HepG2 (cell line): ENCODE measurements around the gene GALNT9.

ENCODE experiments used
- CREM ChIP-seq, 2 experiments: sonication (generic) in 1 of 2; formaldehyde crosslinking in 1 of 2; IDR thresholded peaks; 2 replicates each; pipeline versions ENCODE4 v1.4.0 to v1.6.1; 2016 to 2020; ENCODE audit warnings: antibody characterized with exemption in 1 of 2, mild to moderate bottlenecking in 1 of 2, missing genetic modification reagents in 1 of 2
- EED ChIP-seq: sonication (generic); formaldehyde crosslinking; IDR thresholded peaks from 2 replicates; pipeline ENCODE4 v1.5.0; 2020; ENCODE audit warnings: mild to moderate bottlenecking, missing genetic modification reagents
- ELF1 ChIP-seq: sonication (generic); formaldehyde crosslinking; IDR thresholded peaks from 2 replicates; pipeline ENCODE4 v1.4.0; 2020; ENCODE audit warnings: missing genetic modification reagents
- KAT8 ChIP-seq: IDR thresholded peaks from 2 replicates; pipeline ENCODE4 v1.6.1; 2016; ENCODE audit warnings: missing genetic modification reagents, missing compliant biosample characterization
- RXRA ChIP-seq: sonication (generic); formaldehyde crosslinking; IDR thresholded peaks from 2 replicates; pipeline ENCODE4 v1.5.1; 2020; ENCODE audit warnings: missing genetic modification reagents
- TCF7 ChIP-seq: sonication (generic); IDR thresholded peaks from 2 replicates; pipeline ENCODE4 v1.6.1; 2016; ENCODE audit warnings: antibody characterized with exemption, low read depth
- ZNF274 ChIP-seq: sonication (generic); formaldehyde crosslinking; IDR thresholded peaks from 2 replicates; pipeline ENCODE4 v1.5.1; 2020; ENCODE audit warnings: mild to moderate bottlenecking, missing genetic modification reagents
- TF ChIP-seq, protein P1 (sequence below): sonication (generic); formaldehyde crosslinking; IDR thresholded peaks from 2 replicates; pipeline ENCODE4 v1.5.1; 2020; ENCODE audit warnings: missing genetic modification reagents, mild to moderate bottlenecking, borderline replicate concordance
- TF ChIP-seq, protein P2 (sequence below): sonication (generic); formaldehyde crosslinking; IDR thresholded peaks from 2 replicates; pipeline ENCODE4 v1.4.0; 2020; ENCODE audit warnings: missing genetic modification reagents
- TF ChIP-seq, protein P3 (sequence below): sonication (generic); formaldehyde crosslinking; IDR thresholded peaks from 2 replicates; pipeline ENCODE4 v1.5.1; 2020; ENCODE audit warnings: mild to moderate bottlenecking, missing genetic modification reagents, borderline replicate concordance

DNA sequence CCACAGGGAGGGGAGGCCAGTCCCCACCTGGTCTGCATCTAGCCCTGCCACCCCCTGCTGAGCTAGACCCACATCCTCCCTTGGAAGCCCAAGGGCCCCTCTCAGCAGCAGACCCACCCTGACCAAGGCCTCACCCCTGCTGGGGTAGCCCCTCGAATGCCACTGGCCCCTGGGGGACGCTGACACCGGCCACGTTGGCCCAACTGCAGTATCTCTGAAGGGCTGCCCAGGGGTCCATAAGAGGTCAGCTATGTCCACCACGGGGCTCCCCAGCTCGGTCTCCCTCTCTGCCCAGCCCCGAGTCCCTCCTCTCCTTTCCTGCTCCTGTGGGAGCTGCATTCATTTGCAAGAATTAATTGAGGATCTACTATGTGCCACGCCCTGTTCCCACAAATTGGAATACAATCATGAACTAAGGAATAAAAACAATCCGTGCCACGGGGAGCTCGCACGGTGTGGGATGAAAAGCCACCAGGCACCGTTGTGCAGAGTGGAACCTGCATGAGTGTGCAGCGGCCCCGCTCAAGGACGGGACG is 71.4 kb downstream of the GALNT9 start:
- no peak for TF ChIP-seq ELF1 (CRISPR knock-in tag)
- TF ChIP-seq, protein P1, sequence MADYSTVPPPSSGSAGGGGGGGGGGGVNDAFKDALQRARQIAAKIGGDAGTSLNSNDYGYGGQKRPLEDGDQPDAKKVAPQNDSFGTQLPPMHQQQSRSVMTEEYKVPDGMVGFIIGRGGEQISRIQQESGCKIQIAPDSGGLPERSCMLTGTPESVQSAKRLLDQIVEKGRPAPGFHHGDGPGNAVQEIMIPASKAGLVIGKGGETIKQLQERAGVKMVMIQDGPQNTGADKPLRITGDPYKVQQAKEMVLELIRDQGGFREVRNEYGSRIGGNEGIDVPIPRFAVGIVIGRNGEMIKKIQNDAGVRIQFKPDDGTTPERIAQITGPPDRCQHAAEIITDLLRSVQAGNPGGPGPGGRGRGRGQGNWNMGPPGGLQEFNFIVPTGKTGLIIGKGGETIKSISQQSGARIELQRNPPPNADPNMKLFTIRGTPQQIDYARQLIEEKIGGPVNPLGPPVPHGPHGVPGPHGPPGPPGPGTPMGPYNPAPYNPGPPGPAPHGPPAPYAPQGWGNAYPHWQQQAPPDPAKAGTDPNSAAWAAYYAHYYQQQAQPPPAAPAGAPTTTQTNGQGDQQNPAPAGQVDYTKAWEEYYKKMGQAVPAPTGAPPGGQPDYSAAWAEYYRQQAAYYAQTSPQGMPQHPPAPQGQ (CRISPR knock-in tag) = no peak
- TF ChIP-seq ZNF274 (CRISPR knock-in tag) = no peak
- TF ChIP-seq, protein P2, sequence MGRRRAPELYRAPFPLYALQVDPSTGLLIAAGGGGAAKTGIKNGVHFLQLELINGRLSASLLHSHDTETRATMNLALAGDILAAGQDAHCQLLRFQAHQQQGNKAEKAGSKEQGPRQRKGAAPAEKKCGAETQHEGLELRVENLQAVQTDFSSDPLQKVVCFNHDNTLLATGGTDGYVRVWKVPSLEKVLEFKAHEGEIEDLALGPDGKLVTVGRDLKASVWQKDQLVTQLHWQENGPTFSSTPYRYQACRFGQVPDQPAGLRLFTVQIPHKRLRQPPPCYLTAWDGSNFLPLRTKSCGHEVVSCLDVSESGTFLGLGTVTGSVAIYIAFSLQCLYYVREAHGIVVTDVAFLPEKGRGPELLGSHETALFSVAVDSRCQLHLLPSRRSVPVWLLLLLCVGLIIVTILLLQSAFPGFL (CRISPR knock-in tag) = no peak
- no peak for TF ChIP-seq KAT8 (CRISPR knock-in tag)
- TF ChIP-seq TCF7 = no peak
- no peak for TF ChIP-seq CREM (IDR thresholded peaks at IDR 0.05)
- TF ChIP-seq CREM (CRISPR knock-in tag; IDR thresholded peaks at IDR 0.05) = no peak
- TF ChIP-seq, protein P3, sequence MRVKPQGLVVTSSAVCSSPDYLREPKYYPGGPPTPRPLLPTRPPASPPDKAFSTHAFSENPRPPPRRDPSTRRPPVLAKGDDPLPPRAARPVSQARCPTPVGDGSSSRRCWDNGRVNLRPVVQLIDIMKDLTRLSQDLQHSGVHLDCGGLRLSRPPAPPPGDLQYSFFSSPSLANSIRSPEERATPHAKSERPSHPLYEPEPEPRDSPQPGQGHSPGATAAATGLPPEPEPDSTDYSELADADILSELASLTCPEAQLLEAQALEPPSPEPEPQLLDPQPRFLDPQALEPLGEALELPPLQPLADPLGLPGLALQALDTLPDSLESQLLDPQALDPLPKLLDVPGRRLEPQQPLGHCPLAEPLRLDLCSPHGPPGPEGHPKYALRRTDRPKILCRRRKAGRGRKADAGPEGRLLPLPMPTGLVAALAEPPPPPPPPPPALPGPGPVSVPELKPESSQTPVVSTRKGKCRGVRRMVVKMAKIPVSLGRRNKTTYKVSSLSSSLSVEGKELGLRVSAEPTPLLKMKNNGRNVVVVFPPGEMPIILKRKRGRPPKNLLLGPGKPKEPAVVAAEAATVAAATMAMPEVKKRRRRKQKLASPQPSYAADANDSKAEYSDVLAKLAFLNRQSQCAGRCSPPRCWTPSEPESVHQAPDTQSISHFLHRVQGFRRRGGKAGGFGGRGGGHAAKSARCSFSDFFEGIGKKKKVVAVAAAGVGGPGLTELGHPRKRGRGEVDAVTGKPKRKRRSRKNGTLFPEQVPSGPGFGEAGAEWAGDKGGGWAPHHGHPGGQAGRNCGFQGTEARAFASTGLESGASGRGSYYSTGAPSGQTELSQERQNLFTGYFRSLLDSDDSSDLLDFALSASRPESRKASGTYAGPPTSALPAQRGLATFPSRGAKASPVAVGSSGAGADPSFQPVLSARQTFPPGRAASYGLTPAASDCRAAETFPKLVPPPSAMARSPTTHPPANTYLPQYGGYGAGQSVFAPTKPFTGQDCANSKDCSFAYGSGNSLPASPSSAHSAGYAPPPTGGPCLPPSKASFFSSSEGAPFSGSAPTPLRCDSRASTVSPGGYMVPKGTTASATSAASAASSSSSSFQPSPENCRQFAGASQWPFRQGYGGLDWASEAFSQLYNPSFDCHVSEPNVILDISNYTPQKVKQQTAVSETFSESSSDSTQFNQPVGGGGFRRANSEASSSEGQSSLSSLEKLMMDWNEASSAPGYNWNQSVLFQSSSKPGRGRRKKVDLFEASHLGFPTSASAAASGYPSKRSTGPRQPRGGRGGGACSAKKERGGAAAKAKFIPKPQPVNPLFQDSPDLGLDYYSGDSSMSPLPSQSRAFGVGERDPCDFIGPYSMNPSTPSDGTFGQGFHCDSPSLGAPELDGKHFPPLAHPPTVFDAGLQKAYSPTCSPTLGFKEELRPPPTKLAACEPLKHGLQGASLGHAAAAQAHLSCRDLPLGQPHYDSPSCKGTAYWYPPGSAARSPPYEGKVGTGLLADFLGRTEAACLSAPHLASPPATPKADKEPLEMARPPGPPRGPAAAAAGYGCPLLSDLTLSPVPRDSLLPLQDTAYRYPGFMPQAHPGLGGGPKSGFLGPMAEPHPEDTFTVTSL (CRISPR knock-in tag) = no peak
- no peak for TF ChIP-seq EED (CRISPR knock-in tag)
- no peak for TF ChIP-seq RXRA
